Nephron progenitor cell (in vitro differentiated cells): Measurements from ENCODE around the gene MTERF4.

Experiments used
- DNase-seq: peaks from one replicate; pipeline ENCODE4 v3.0.0; 2021
- H3K27ac Mint-ChIP-seq: 2 replicates; pipeline ENCODE4 v1.8.0; 2021; ENCODE audit warnings: mild to moderate bottlenecking, moderate library complexity, mixed read lengths
- H3K27me3 Mint-ChIP-seq: 2 replicates; pipeline ENCODE4 v1.8.0; 2021; ENCODE audit warnings: mild to moderate bottlenecking, low read depth, mixed read lengths; ENCODE audit not compliant: poor library complexity
- H3K36me3 Mint-ChIP-seq: 2 replicates; pipeline ENCODE4 v1.8.0; 2021; ENCODE audit warnings: low read depth, mixed read lengths
- H3K4me1 Mint-ChIP-seq: 2 replicates; pipeline ENCODE4 v1.8.0; 2021; ENCODE audit warnings: mixed read lengths
- H3K4me3 Mint-ChIP-seq: 2 replicates; pipeline ENCODE4 v1.8.0; 2021; ENCODE audit warnings: mild to moderate bottlenecking, moderate library complexity, mixed read lengths
- H3K9me3 Mint-ChIP-seq: 2 replicates; pipeline ENCODE4 v1.8.0; 2021; ENCODE audit warnings: mild to moderate bottlenecking, moderate library complexity, mixed read lengths
- CTCF ChIP-seq: fragments of 200-600 bp; sonication (generic); IDR thresholded peaks from 2 replicates; pipeline ENCODE4 v1.5.0; 2021; ENCODE audit warnings: antibody characterized with exemption

The MTERF4 gene

GRCh38 chr2:241049739-241050623 lies 52.1 kb downstream of the MTERF4 start:
- TF ChIP-seq CTCF, result no peak
- H3K4me1 Mint-ChIP-seq, result no peaks in the 10 kb centered on the region

GRCh38 chr2:241048949-241049343 lies 53.1 kb downstream of the MTERF4 start:
- peaks cover 75% of the 10 kb centered on the region for H3K27me3 Mint-ChIP-seq
- peaks cover 22% of the 10 kb centered on the region for H3K9me3 Mint-ChIP-seq
- no peak for DNase-seq
- TF ChIP-seq CTCF, result no peak
- H3K36me3 Mint-ChIP-seq, result no peaks in the 10 kb centered on the region
- H3K27ac Mint-ChIP-seq, result no peak overlapping the region
- no peak overlapping the region for H3K4me3 Mint-ChIP-seq
- H3K4me1 Mint-ChIP-seq, result no peaks in the 10 kb centered on the region

More at GRCh38 chr2:241049739-241050623, 52.1 kb downstream of the MTERF4 start:
- Mint-ChIP-seq H3K36me3 (no peaks in the 10 kb centered on the region), H3K27me3 (peaks cover 75% of the 10 kb centered on the region), H3K9me3 (peaks cover 16% of the 10 kb centered on the region), H3K4me3 (no peak overlapping the region), H3K27ac (no peak overlapping the region)
- DNase-seq, result peak; percentile 84

- peaks cover 76% of the 10 kb centered on the region for H3K27me3 Mint-ChIP-seq
- no peak overlapping the region for H3K4me3 Mint-ChIP-seq
- peaks cover 24% of the 10 kb centered on the region for H3K9me3 Mint-ChIP-seq
- H3K27ac Mint-ChIP-seq, result no peak overlapping the region
- no peaks in the 10 kb centered on the region for H3K36me3 Mint-ChIP-seq
- DNase-seq, result no peak
- no peaks in the 10 kb centered on the region for H3K4me1 Mint-ChIP-seq
- no peak for TF ChIP-seq CTCF
These were observed 53.7 kb downstream of the MTERF4 start for GRCh38 chr2:241048149-241048948.

- Mint-ChIP-seq H3K36me3 (no peaks in the 10 kb centered on the region), H3K27me3 (peaks cover 85% of the 10 kb centered on the region), H3K9me3 (peaks cover 24% of the 10 kb centered on the region), H3K27ac (no peak overlapping the region), H3K4me3 (no peak overlapping the region), H3K4me1 (no peaks in the 10 kb centered on the region)
- DNase-seq, result no peak
- TF ChIP-seq CTCF, result no peak
These were observed 54.7 kb downstream of the MTERF4 start for GRCh38 chr2:241047253-241048010.
